ENCODE data around the gene OXCT1. TPM values are rescaled to one million over a fixed set of nuclear protein-coding genes. Genes with fewer than 3 reads are reported as not detected.
"Not testable (repeated sequence)": the region's sequence is repeated elsewhere in the genome, so short reads cannot be mapped to it uniquely, and the experiment has no call there.

The OXCT1 gene
- total RNA-seq, 1 donor from 2014 or later = 44.6 TPM

- DNase-seq (ENCODE audit: low spot score) = no peak
- Mint-ChIP-seq H3K27me3 (ENCODE audit: low read depth) (no peaks in the 10 kb centered on the region), H3K4me1 (ENCODE audit: low read depth) (peaks cover 13% of the 10 kb centered on the region), H3K4me3 (ENCODE audit: unreplicated experiment) (no peak overlapping the region), H3K27ac (ENCODE audit: unreplicated experiment) (no peak overlapping the region), H3K36me3 (ENCODE audit: low read depth) (peaks cover 5% of the 10 kb centered on the region), H3K9me3 (ENCODE audit: low read depth) (peaks cover 7% of the 10 kb centered on the region)
- TF ChIP-seq CTCF (IDR thresholded peaks at IDR 0.05) = no peak
Observed at GRCh38 chr5:41721516-41721915, 148.7 kb downstream of the OXCT1 start.

GRCh38 chr5:41716382-41716781, 153.8 kb downstream of the OXCT1 start:
- Mint-ChIP-seq H3K27me3 (ENCODE audit: low read depth) (no peaks in the 10 kb centered on the region), H3K27ac (ENCODE audit: unreplicated experiment) (no peak overlapping the region), H3K4me3 (ENCODE audit: unreplicated experiment) (no peak overlapping the region), H3K9me3 (ENCODE audit: low read depth) (peaks cover 24% of the 10 kb centered on the region), H3K36me3 (ENCODE audit: low read depth) (peaks cover 8% of the 10 kb centered on the region), H3K4me1 (ENCODE audit: low read depth) (peaks cover 8% of the 10 kb centered on the region)
- DNase-seq (ENCODE audit: low spot score) = no peak
- TF ChIP-seq CTCF (IDR thresholded peaks at IDR 0.05) = no peak

- peaks cover 26% of the 10 kb centered on the region for H3K9me3 Mint-ChIP-seq (ENCODE audit: low read depth)
- H3K36me3 Mint-ChIP-seq (ENCODE audit: low read depth); DNase-seq (ENCODE audit: low spot score); H3K27me3 Mint-ChIP-seq (ENCODE audit: low read depth); H3K4me1 Mint-ChIP-seq (ENCODE audit: low read depth); H3K4me3 Mint-ChIP-seq (ENCODE audit: unreplicated experiment); H3K27ac Mint-ChIP-seq (ENCODE audit: unreplicated experiment): not testable (repeated sequence)
Observed at GRCh38 chr5:41714446-41714845, 155.8 kb downstream of the OXCT1 start.

GRCh38 chr5:41708604-41708940, 161.7 kb downstream of the OXCT1 start:
- peaks cover 10% of the 10 kb centered on the region for H3K36me3 Mint-ChIP-seq (ENCODE audit: low read depth)
- no peaks in the 10 kb centered on the region for H3K27me3 Mint-ChIP-seq (ENCODE audit: low read depth)
- DNase-seq (ENCODE audit: low spot score) = no peak
- H3K4me1 Mint-ChIP-seq (ENCODE audit: low read depth) = peaks cover 7% of the 10 kb centered on the region
- no peak for TF ChIP-seq CTCF (IDR thresholded peaks at IDR 0.05)
- H3K9me3 Mint-ChIP-seq (ENCODE audit: low read depth) = peaks cover 51% of the 10 kb centered on the region
- H3K27ac Mint-ChIP-seq (ENCODE audit: unreplicated experiment) = no peak overlapping the region
- H3K4me3 Mint-ChIP-seq (ENCODE audit: unreplicated experiment) = no peak overlapping the region

GRCh38 chr5:41707853-41708603, 162.2 kb downstream of the OXCT1 start:
- no peak for DNase-seq (ENCODE audit: low spot score)
- peaks cover 7% of the 10 kb centered on the region for H3K4me1 Mint-ChIP-seq (ENCODE audit: low read depth)
- H3K27me3 Mint-ChIP-seq (ENCODE audit: low read depth) = no peaks in the 10 kb centered on the region
- no peak overlapping the region for H3K4me3 Mint-ChIP-seq (ENCODE audit: unreplicated experiment)
- H3K9me3 Mint-ChIP-seq (ENCODE audit: low read depth) = peaks cover 48% of the 10 kb centered on the region
- H3K27ac Mint-ChIP-seq (ENCODE audit: unreplicated experiment) = no peak overlapping the region
- H3K36me3 Mint-ChIP-seq (ENCODE audit: low read depth) = peaks cover 10% of the 10 kb centered on the region
- TF ChIP-seq CTCF (IDR thresholded peaks at IDR 0.05) = peak; percentile 77

Measured in chondrocyte (in vitro differentiated cells).